Thyroid gland (tissue), 4 donors: ENCODE measurements around the gene NOC3L. TPM values are rescaled to one million over a fixed set of nuclear protein-coding genes. Genes with fewer than 3 reads are reported as not detected.

ENCODE experiments used
- DNase-seq, 2 donors: peaks; one replicate each; pipeline ENCODE4 v3.0.0-alpha.2; 2019
- H3K27ac ChIP-seq, 3 donors: fragments of 200-600 bp; sonication (generic); 1 replicate in 2 of 3; 2 replicates in 1 of 3; pipeline ENCODE4 v1.5.1; 2016 to 2019; ENCODE audit warnings: mild to moderate bottlenecking in 1 of 3, moderate library complexity in 1 of 3
- H3K27me3 ChIP-seq: fragments of 200-600 bp; sonication (generic); one replicate; pipeline ENCODE4 v1.5.1; 2019
- H3K36me3 ChIP-seq, 2 donors: fragments of 200-600 bp; sonication (generic); one replicate each; pipeline ENCODE4 v1.5.1; 2016 to 2019
- H3K4me1 ChIP-seq, 2 donors: fragments of 200-600 bp; sonication (generic); one replicate each; pipeline ENCODE4 v1.5.1; 2017 to 2019
- H3K4me3 ChIP-seq, 3 donors: fragments of 200-600 bp; sonication (generic); replicated peaks in 1 of 3; 1 replicate in 2 of 3; 2 replicates in 1 of 3; pipeline ENCODE4 v1.5.1; 2016; ENCODE audit warnings: mild to moderate bottlenecking in 1 of 3
- H3K9me3 ChIP-seq: fragments of 200-600 bp; sonication (generic); one replicate; pipeline ENCODE4 v1.5.1; 2017
- POLR2A ChIP-seq, 2 donors: fragments of 450-650 bp; IDR thresholded peaks; one replicate each; pipeline ENCODE4 v1.6.1; 2017; ENCODE audit warnings: antibody characterized with exemption in 2 of 2, mild to moderate bottlenecking in 2 of 2, moderate library complexity in 1 of 2
- WGBS, 2 donors: methylation state at CpG; one replicate each; pipeline ENCODE4 v1.1.5; 2017; 5-methylcytosine and 5-hydroxymethylcytosine counted together
- intact Hi-C: fragments of 100-400 bp; cut with DNase I; formaldehyde crosslinking; loops from one replicate; pipeline ENCODE4 v1.15.1; 2023
- total RNA-seq, 4 donors: library from RNA; depleted of rRNA; stranded (reverse); fragments of >200 nt; gene quantifications; one replicate each; pipeline ENCODE4 v1.2.3, GENCODE V29; 2016
- TF ChIP-seq, protein P1 (sequence below), 6 experiments: fragments of 200-600 bp in 3 of 6; fragments of 450-650 bp in 3 of 6; sonication (generic) in 3 of 6; IDR thresholded peaks; one replicate each; pipeline ENCODE4 v1.5.1; 2016 to 2019; ENCODE audit warnings: antibody characterized with exemption in 6 of 6, mild to moderate bottlenecking in 2 of 6, inconsistent platforms in 1 of 6, moderate library complexity in 1 of 6

The NOC3L gene
- total RNA-seq, 4 donors from 2014 or later: 18.9 to 35.6 (median 25.4) TPM

DNA sequence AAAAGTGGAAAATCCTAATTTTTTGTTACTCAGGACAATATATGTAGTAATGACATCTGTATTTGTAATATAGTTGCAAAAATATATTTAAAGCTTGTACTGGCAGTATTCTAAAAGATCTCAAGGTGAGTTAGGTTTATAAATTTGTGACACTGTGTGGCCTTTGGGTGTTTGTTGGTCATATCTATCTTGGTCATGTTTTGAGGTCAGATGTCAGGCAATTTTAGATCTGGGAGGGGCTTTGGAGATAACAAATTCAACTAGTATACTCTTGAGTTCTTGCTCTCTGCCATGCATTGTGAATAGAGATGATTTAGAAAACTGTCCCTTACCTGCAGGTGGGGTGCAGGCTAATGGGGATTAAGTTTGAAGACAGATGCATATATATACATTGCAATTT, 42.7 kb upstream of the NOC3L start:
- Histone ChIP-seq H3K27me3 (no peaks in the 10 kb centered on the region), H3K4me1 (peaks cover 14 to 17% of the 10 kb centered on the region in 2 donors), H3K27ac (no peak overlapping the region), H3K36me3 (no peaks in the 10 kb centered on the region), H3K4me3 (no peak overlapping the region), H3K9me3 (no peaks in the 10 kb centered on the region)
- intact Hi-C loops: no loop called here
- DNase-seq: no peak
- TF ChIP-seq POLR2A (IDR thresholded peaks at IDR 0.05): no peak
- TF ChIP-seq, protein P1, sequence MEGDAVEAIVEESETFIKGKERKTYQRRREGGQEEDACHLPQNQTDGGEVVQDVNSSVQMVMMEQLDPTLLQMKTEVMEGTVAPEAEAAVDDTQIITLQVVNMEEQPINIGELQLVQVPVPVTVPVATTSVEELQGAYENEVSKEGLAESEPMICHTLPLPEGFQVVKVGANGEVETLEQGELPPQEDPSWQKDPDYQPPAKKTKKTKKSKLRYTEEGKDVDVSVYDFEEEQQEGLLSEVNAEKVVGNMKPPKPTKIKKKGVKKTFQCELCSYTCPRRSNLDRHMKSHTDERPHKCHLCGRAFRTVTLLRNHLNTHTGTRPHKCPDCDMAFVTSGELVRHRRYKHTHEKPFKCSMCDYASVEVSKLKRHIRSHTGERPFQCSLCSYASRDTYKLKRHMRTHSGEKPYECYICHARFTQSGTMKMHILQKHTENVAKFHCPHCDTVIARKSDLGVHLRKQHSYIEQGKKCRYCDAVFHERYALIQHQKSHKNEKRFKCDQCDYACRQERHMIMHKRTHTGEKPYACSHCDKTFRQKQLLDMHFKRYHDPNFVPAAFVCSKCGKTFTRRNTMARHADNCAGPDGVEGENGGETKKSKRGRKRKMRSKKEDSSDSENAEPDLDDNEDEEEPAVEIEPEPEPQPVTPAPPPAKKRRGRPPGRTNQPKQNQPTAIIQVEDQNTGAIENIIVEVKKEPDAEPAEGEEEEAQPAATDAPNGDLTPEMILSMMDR (IDR thresholded peaks at IDR 0.05): no peak

DNA sequence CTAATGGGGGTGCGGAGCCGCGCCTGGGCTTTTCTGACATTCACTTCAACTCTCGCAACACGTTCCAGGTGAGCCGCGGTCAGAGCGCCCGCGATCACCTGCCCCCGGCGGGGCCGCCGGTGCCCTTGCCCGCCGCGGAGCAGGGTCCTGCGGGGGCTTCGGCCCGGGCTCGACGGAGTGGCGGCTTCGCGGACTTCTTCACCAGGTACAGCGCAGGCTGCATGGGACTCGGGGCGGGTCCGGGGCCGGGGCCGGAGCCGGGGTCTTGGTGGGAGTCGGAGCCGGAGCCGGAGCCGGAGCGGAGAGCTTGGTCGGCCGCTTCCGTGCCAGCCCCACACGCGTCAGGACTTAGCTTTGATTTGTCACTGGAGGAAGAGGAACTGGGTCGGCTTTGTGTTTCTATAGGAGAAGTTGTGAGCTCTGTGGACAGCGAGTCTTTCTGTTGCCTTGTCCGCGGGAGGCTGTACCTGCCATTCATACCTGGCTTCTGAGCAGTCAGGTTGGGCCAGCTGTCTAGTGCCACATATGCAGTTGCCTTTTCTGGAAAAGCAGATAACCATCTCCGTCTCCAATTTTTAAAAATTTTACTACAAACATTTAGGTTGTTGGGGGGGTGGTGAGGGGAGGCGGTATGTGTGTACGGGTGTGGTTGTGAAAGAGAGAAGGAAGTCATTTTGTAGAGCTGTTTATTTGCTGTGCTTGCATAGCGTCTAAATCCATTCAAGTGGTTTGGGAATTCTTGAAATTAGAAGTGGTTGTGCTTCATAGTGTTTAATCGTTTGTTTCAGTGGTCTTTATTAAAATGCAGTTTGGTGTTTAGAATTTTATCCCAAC, 40.9 kb upstream of the NOC3L start:
- Histone ChIP-seq H3K4me3 (peak overlapping the region; percentile 87 to 88 (median 87)), H3K4me1 (peaks cover 14 to 17% of the 10 kb centered on the region in 2 donors), H3K36me3 (no peaks in the 10 kb centered on the region), H3K27me3 (no peaks in the 10 kb centered on the region), H3K27ac (peak overlapping the region; percentile 88 to 98 (median 98)), H3K9me3 (no peaks in the 10 kb centered on the region)
- peak in 1 of 2 donors; percentile 71 for TF ChIP-seq POLR2A (IDR thresholded peaks at IDR 0.05)
- TF ChIP-seq, protein P1 (IDR thresholded peaks at IDR 0.05): no peak
- intact Hi-C loops: loop anchor here (5.0 kb wide), 1 partner anchor 41 kb away; the partner anchor contains the start of gene NOC3L
- 1% methylated on average over 9 to 27 of the region's 51 CpGs for WGBS, 2 donors
- peak; percentile 64 to 65 for DNase-seq

DNA sequence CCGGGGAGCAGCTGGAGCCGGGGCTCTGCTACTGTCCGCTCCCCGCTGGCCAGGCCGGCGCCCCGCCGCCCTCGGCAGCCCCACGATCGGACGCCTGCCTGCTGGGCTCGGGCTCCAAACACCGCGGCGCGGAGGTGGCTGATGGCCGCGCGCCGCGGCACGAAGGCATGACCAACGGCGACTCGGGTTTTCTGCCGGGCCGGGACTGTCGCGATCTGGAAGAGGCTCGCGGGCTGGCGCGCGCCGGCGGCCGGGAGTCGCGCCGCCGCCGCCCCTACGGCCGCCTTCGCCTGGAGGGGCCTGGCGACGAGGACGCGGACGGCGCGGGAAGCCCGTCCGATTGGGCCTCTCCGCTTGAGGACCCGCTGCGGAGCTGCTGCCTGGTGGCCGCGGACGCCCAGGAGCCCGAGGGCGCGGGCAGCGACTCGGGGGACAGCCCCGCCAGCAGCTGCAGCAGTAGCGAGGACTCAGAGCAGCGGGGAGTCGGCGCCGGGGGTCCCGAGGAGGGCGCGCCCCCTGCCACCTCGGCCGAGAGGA, 40.2 kb upstream of the NOC3L start:
- peak; percentile 54 to 61 for DNase-seq
- Histone ChIP-seq H3K36me3 (no peaks in the 10 kb centered on the region), H3K4me3 (peak overlapping the region; percentile 87 to 88 (median 87)), H3K4me1 (peaks cover 10 to 13% of the 10 kb centered on the region in 2 donors), H3K27ac (peak overlapping the region; percentile 88 to 98 (median 98)), H3K9me3 (no peaks in the 10 kb centered on the region), H3K27me3 (no peaks in the 10 kb centered on the region)
- TF ChIP-seq, protein P1 (IDR thresholded peaks at IDR 0.05): no peak
- intact Hi-C loops: loop anchor here (5.0 kb wide), 1 partner anchor 41 kb away; the partner anchor contains the start of gene NOC3L
- WGBS, 2 donors: no CpG with 5 or more reads among the region's 77 CpGs

DNA sequence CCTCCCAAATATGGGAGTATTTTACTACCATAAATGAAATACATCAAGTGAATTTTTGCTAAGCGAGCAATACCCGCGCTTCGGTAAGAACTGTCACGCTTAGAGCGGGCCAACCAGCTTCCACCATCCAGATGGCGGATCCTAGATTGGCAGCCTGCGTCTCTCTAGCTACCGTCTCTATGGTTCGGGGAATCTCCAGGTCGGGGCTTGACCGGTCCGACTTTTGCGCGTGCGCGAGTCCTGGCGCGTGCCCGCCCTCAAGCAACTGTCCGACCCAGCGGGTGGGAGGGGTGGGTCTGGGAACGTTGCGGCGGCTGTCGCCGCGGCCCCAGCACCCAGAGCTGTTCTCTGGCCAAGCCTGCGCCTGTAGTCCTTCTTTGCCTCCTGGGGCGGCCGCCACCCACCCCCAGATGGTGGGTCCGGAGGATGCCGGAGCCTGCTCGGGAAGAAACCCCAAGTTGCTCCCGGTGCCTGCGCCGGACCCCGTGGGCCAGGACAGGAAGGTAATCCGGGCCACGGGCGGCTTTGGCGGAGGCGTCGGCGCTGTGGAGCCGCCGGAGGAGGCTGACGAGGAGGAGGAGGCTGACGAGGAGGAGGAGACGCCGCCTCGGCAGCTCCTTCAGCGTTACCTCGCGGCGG, 39.6 kb upstream of the NOC3L start, which contains the start of gene TBC1D12:
TBC1D12 (plus strand) TSS at position 338 of the 639 bp plus-strand sequence; CDS start at position 411, 73 bp downstream.
- 1% methylated on average over 16 to 32 of the region's 56 CpGs for WGBS, 2 donors
- H3K4me3 ChIP-seq: peak within 1 kb of the TSS; percentile 87 to 88 (median 87)
- H3K4me1 ChIP-seq: peaks cover 7 to 10% of the 10 kb centered on the region in 2 donors
- no peaks in the 10 kb centered on the region for H3K9me3 ChIP-seq
- peak; percentile 58 to 79 for TF ChIP-seq POLR2A (IDR thresholded peaks at IDR 0.05)
- TF ChIP-seq, protein P1 (IDR thresholded peaks at IDR 0.05): no peak
- no peaks in the 10 kb centered on the region for H3K36me3 ChIP-seq
- H3K27ac ChIP-seq: peak within 1 kb of the TSS; percentile 88 to 98 (median 98)
- intact Hi-C loops: loop anchor here (5.0 kb wide), 1 partner anchor 40 kb away; the partner anchor contains the start of gene NOC3L
- DNase-seq: peak; percentile 96 to 98
- H3K27me3 ChIP-seq: no peaks in the 10 kb centered on the region
